Measurements from ENCODE around the gene MED25. TPM values are rescaled to one million over a fixed set of nuclear protein-coding genes. Genes with fewer than 3 reads are reported as not detected.

Gene MED25
- total and polyA plus RNA-seq, 2 of the 8 experiments (the other 6 are each of a cell fraction or from before 2014, with no cell fraction given): 21.6 to 71.4 TPM

- Histone ChIP-seq H4K20me1 (replicated peaks in 1 of 2; ENCODE audit: control insufficient read depth in 1 of 2, insufficient read depth in 2 of 2, low read length in 2 of 2) (peaks cover 5 to 7% of the 10 kb centered on the region in 2 experiments), H3K18ac (ENCODE audit: extremely low read depth, low read length) (no peak overlapping the region), H4K5ac (ENCODE audit: insufficient read length, low read depth, low read length) (no peak overlapping the region), H3K79me1 (ENCODE audit: low read depth, low read length) (peaks cover under 1% of the 10 kb centered on the region; the same call in 1 of the 2 replicates), H2BK20ac (ENCODE audit: low read length) (no peak overlapping the region), H3K27ac (ENCODE audit: low read depth, low read length) (no peak overlapping the region), H3K4me3 (ENCODE audit: extremely low read depth in 1 of 4, insufficient read depth in 2 of 4, low read depth in 3 of 4, low read length in 4 of 4) (no peak overlapping the region), H3K23ac (ENCODE audit: insufficient read length) (no peak overlapping the region), H3K56ac (replicated peaks; ENCODE audit: insufficient read length, low read depth, low read length) (no peak overlapping the region), H3K79me2 (ENCODE audit: control insufficient read depth in 1 of 2, insufficient read depth in 2 of 2, low read length in 2 of 2) (no peaks in the 10 kb centered on the region), H2BK12ac (ENCODE audit: low read depth, low read length) (no peak overlapping the region), H2BK5ac (ENCODE audit: low read depth, low read length) (no peak overlapping the region), H3K9me3 (ENCODE audit: insufficient read depth in 2 of 2, low read depth in 1 of 2, low read length in 1 of 2) (no peaks in the 10 kb centered on the region), H2BK15ac (ENCODE audit: low read length) (no peak overlapping the region), H3K36me3 (ENCODE audit: control insufficient read depth in 2 of 4, insufficient read depth in 4 of 4, low read length in 3 of 4) (peaks cover 12 to 42% (median 29%) of the 10 kb centered on the region in 4 experiments; a peak in 6 of 8 replicates), H3K27me3 (replicated peaks in 1 of 4; ENCODE audit: control insufficient read depth in 3 of 4, extremely low read depth in 1 of 4, insufficient read depth in 3 of 4, low read length in 3 of 4) (no peaks in the 10 kb centered on the region), H4K91ac (replicated peaks; ENCODE audit: insufficient read length, low read length) (no peak overlapping the region), H3K14ac (ENCODE audit: insufficient read length) (no peak overlapping the region), H2BK120ac (replicated peaks; ENCODE audit: low read depth, low read length) (no peak overlapping the region), H3K23me2 (ENCODE audit: low read depth, low read length) (no peaks in the 10 kb centered on the region), H3K4me2 (ENCODE audit: insufficient read depth in 1 of 2, low read depth in 2 of 2, low read length in 2 of 2) (no peak overlapping the region), H2AFZ (ENCODE audit: low read length) (no peak overlapping the region), H3K4ac (replicated peaks; ENCODE audit: insufficient read length, low read depth, low read length) (no peak overlapping the region), H3K9ac (replicated peaks in 1 of 4; ENCODE audit: extremely low read depth in 1 of 4, low read depth in 3 of 4, low read length in 3 of 4) (no peak overlapping the region), H3K4me1 (replicated peaks in 1 of 4; ENCODE audit: control insufficient read depth in 3 of 4, insufficient read depth in 4 of 4, low read length in 3 of 4) (no peaks in the 10 kb centered on the region), H4K8ac (ENCODE audit: extremely low read depth, insufficient read depth, low read length) (no peak overlapping the region), H2AK5ac (ENCODE audit: low read depth, low read length) (no peak overlapping the region)
- POLR2A ChIA-PET (ENCODE audit: partially characterized antibody): interaction anchor here (0.9 to 1.4 kb wide), 4 partner anchors 15 to 25 kb away, joined by 3 to 4 read pairs (median 4); partner anchors contain the start of gene PTOV1
- WGBS, 2 experiments (ENCODE audit: extremely low coverage in 1 of 2, insufficient coverage in 1 of 2, insufficient read length in 1 of 2, insufficient replicate concordance in 2 of 2, low coverage in 1 of 2, low lambda C conversion rate in 2 of 2, missing lambda C conversion rate in 1 of 2): 90% methylated on average over 7 of the region's 7 CpGs; no CpG with 5 or more reads in 1 of the 2 experiments
- CTCF ChIA-PET (ENCODE audit: partially characterized antibody): interaction anchor here (0.5 to 2.2 kb wide), 5 partner anchors 21 to 107 kb away, joined by 3 to 6 read pairs (median 3); partner anchors contain the start of gene FUZ
- no peak for FAIRE-seq
- DNase-seq (ENCODE audit: low read depth in 1 of 2, low spot score in 2 of 2): no peak
- TF ChIP-seq JUND (IDR thresholded peaks at IDR 0.05; ENCODE audit: low read length): no peak
- TF ChIP-seq SP4 (IDR thresholded peaks at IDR 0.05; ENCODE audit: low read length): no peak
- no peak for TF ChIP-seq KDM1A (IDR thresholded peaks at IDR 0.05; ENCODE audit: borderline replicate concordance, low read length)
- no peak for TF ChIP-seq MAFK (IDR thresholded peaks at IDR 0.05; ENCODE audit: low read depth, low read length)
- no peak for TF ChIP-seq EP300 (IDR thresholded peaks at IDR 0.05; ENCODE audit: borderline replicate concordance in 1 of 2, low read depth in 2 of 2, low read length in 2 of 2)
- TF ChIP-seq RBBP5 (IDR thresholded peaks at IDR 0.05; ENCODE audit: borderline replicate concordance, low read depth, low read length): no peak
- TF ChIP-seq SP2 (IDR thresholded peaks at IDR 0.05; ENCODE audit: low read length): no peak
- TF ChIP-seq CHD2 (IDR thresholded peaks at IDR 0.05; ENCODE audit: low read length): no peak
- TF ChIP-seq BCL11A (IDR thresholded peaks at IDR 0.05; ENCODE audit: low read depth in 2 of 2, low read length in 2 of 2): no peak
- no peak for TF ChIP-seq RNF2 (IDR thresholded peaks at IDR 0.05; ENCODE audit: borderline replicate concordance, low read depth, low read length, missing control alignments, poor library complexity, severe bottlenecking)
- no peak for TF ChIP-seq SIN3A (conservative IDR thresholded peaks at IDR 0.05 in 1 of 2, IDR thresholded peaks at IDR 0.05 in 1 of 2; ENCODE audit: low read depth in 1 of 2, low read length in 2 of 2)
- TF ChIP-seq GTF2F1 (IDR thresholded peaks at IDR 0.05; ENCODE audit: borderline replicate concordance, low read depth, low read length): no peak
- TF ChIP-seq POU5F1 (IDR thresholded peaks at IDR 0.05; ENCODE audit: low read depth, low read length): no peak
- no peak for TF ChIP-seq SIX5 (IDR thresholded peaks at IDR 0.05; ENCODE audit: low read depth, low read length)
Observed at GRCh38 chr19:49833599-49833998, 15.5 kb downstream of the MED25 start.
